Urinary bladder (tissue), 4 donors: Measurements from ENCODE around the gene PDXK. TPM values are rescaled to one million over a fixed set of nuclear protein-coding genes. Genes with fewer than 3 reads are reported as not detected.
"Not testable (repeated sequence)": the region's sequence is repeated elsewhere in the genome, so short reads cannot be mapped to it uniquely, and the experiment has no call there.

Experiments
- DNase-seq: peaks from one replicate; pipeline ENCODE4 v3.0.0-alpha.2; 2015; ENCODE audit errors: extremely low spot score
- H3K27ac ChIP-seq: one replicate; pipeline ENCODE4 v1.5.1; 2013; ENCODE audit warnings: low read depth, mild to moderate bottlenecking, moderate library complexity
- H3K36me3 ChIP-seq: one replicate; pipeline ENCODE4 v1.6.1; 2013; ENCODE audit warnings: mild to moderate bottlenecking, moderate library complexity; ENCODE audit not compliant: insufficient read depth
- H3K4me1 ChIP-seq: one replicate; pipeline ENCODE4 v1.6.1; 2013; ENCODE audit warnings: mild to moderate bottlenecking, moderate library complexity; ENCODE audit not compliant: insufficient read depth
- H3K4me3 ChIP-seq: one replicate; pipeline ENCODE4 v1.5.1; 2013; ENCODE audit warnings: low read depth, low read length
- WGBS: extraction: QIAGEN DNeasy Blood & Tissue Kit; methylation state at CpG from one replicate; pipeline ENCODE4 v1.1.7; 2013; 5-methylcytosine and 5-hydroxymethylcytosine counted together
- polyA plus RNA-seq: library from polyadenylated mRNA; stranded (reverse); fragments of 200-250 nt; gene quantifications from one replicate; pipeline ENCODE4 v1.2.3, GENCODE V29; 2013
- total RNA-seq: library from RNA; depleted of rRNA; stranded (reverse); fragments of >200 nt; gene quantifications from one replicate; pipeline ENCODE4 v1.2.3, GENCODE V29; 2014
- donor health status: healthy with polysubstance abuse.
- donor health status: healthy.

PDXK gene
- total and polyA plus RNA-seq, 2 donors = 30.8 to 34.1 TPM

GRCh38 chr21:43690346-43690745 lies 28.6 kb upstream of the PDXK start:
- no peak overlapping the region for H3K27ac ChIP-seq
- peaks cover 4% of the 10 kb centered on the region for H3K36me3 ChIP-seq
- DNase-seq = no peak
- H3K4me1 ChIP-seq = no peaks in the 10 kb centered on the region
- H3K4me3 ChIP-seq = no peak overlapping the region
- 94% methylated on average over 7 of the region's 7 CpGs for WGBS

GRCh38 chr21:43691086-43691795 lies 27.7 kb upstream of the PDXK start:
- no peak for DNase-seq
- no peak overlapping the region for H3K4me3 ChIP-seq
- H3K36me3 ChIP-seq = peaks cover 5% of the 10 kb centered on the region
- H3K27ac ChIP-seq = no peak overlapping the region
- no peaks in the 10 kb centered on the region for H3K4me1 ChIP-seq
- WGBS = 94% methylated on average over 25 of the region's 25 CpGs

GRCh38 chr21:43691801-43692200 lies 27.1 kb upstream of the PDXK start:
- WGBS = 95% methylated on average over 10 of the region's 10 CpGs
- Histone ChIP-seq H3K36me3 (peaks cover 6% of the 10 kb centered on the region), H3K27ac (no peak overlapping the region)

GRCh38 chr21:43692949-43693348 lies 26.0 kb upstream of the PDXK start:
- H3K27ac ChIP-seq = no peak overlapping the region
- 91% methylated on average over 8 of the region's 8 CpGs for WGBS
- no peaks in the 10 kb centered on the region for H3K4me1 ChIP-seq
- H3K4me3 ChIP-seq = no peak overlapping the region
- peaks cover 6% of the 10 kb centered on the region for H3K36me3 ChIP-seq
- no peak for DNase-seq

More at GRCh38 chr21:43691801-43692200, 27.1 kb upstream of the PDXK start:
- Histone ChIP-seq H3K4me1 (no peaks in the 10 kb centered on the region), H3K4me3 (no peak overlapping the region)
- DNase-seq = no peak

- Histone ChIP-seq H3K4me3 (no peak overlapping the region), H3K36me3 (peaks cover 6% of the 10 kb centered on the region), H3K4me1 (no peaks in the 10 kb centered on the region), H3K27ac (no peak overlapping the region)
- WGBS = 94% methylated on average over 23 of the region's 23 CpGs
- no peak for DNase-seq
Measured at GRCh38 chr21:43693981-43694380, 24.9 kb upstream of the PDXK start.

- peaks cover 6% of the 10 kb centered on the region for H3K36me3 ChIP-seq
Measured at GRCh38 chr21:43694437-43695079, 24.4 kb upstream of the PDXK start.

GRCh38 chr21:43696214-43696613 lies 22.7 kb upstream of the PDXK start:
- Histone ChIP-seq H3K4me1 (no peaks in the 10 kb centered on the region), H3K27ac (no peak overlapping the region), H3K4me3 (no peak overlapping the region), H3K36me3 (peaks cover 6% of the 10 kb centered on the region)
- WGBS = 93% methylated on average over 17 of the region's 17 CpGs
- no peak for DNase-seq

More at GRCh38 chr21:43694437-43695079, 24.4 kb upstream of the PDXK start:
- Histone ChIP-seq H3K4me3 (no peak overlapping the region), H3K27ac (no peak overlapping the region), H3K4me1 (no peaks in the 10 kb centered on the region)
- WGBS = 90% methylated on average over 27 of the region's 27 CpGs
- DNase-seq = no peak

DNA sequence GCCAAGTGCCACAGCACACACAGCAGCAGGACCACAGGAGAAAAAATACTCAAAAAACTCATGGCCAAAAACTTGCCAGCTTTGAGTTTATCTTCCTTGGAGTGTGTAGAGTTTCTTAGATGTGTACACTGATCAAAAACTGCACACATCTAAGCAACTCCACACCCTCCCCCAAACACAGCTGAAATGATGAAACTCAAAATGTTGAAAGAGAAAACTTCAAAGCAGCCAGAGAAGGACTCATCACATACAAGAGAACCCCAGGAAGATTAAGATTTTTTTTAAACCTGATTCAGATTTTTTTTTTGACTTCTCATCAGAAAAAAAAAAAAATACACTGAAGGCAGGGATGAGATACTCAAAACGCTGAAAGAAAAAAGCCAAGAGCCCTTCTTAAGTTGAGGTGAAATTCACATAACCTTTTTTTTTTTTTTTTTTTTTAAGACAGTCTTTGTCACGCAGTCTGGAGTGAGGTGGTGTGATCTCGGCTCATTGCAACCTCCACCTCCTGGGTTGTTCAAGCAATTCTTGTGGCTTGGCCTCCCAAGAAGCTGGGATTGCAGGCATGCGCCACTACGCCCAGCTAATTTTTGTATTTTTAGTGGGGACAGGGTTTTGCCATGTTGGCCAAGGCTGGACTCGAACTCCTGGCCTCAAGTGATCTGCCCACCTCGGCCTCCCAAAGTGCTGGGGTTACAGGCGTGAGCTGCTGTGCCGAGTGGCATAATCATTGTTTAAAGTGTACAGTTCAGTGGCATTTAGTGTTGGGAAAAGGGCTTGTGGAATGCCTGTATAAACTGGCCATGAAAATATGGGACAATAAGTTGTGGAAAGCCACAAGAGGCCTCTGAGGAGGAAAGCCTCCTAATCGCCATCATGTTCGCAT lies 20.9 kb upstream of the PDXK start:
- WGBS = 89% methylated on average over 11 of the region's 11 CpGs
- no peaks in the 10 kb centered on the region for H3K4me1 ChIP-seq
- no peak for DNase-seq
- no peak overlapping the region for H3K4me3 ChIP-seq
- peaks cover 6% of the 10 kb centered on the region for H3K36me3 ChIP-seq
- H3K27ac ChIP-seq = no peak overlapping the region

DNA sequence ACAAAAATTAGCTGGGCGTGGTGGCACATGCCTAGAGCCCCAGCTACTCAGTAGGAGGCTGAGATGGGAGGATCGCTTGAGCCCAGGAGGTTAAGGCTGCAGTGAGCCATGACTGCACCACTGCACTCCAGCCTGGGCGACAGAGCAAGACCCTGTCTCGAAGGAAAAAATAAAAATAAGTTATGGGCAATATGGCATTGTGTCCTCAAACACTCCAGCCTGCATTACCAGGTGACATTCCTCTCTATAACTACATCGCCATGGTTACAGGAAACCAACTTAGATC lies 19.5 kb upstream of the PDXK start:
- not testable (repeated sequence) for H3K36me3 ChIP-seq, H3K4me3 ChIP-seq, H3K27ac ChIP-seq, DNase-seq, H3K4me1 ChIP-seq
- 92% methylated on average over 5 of the region's 5 CpGs for WGBS

DNA sequence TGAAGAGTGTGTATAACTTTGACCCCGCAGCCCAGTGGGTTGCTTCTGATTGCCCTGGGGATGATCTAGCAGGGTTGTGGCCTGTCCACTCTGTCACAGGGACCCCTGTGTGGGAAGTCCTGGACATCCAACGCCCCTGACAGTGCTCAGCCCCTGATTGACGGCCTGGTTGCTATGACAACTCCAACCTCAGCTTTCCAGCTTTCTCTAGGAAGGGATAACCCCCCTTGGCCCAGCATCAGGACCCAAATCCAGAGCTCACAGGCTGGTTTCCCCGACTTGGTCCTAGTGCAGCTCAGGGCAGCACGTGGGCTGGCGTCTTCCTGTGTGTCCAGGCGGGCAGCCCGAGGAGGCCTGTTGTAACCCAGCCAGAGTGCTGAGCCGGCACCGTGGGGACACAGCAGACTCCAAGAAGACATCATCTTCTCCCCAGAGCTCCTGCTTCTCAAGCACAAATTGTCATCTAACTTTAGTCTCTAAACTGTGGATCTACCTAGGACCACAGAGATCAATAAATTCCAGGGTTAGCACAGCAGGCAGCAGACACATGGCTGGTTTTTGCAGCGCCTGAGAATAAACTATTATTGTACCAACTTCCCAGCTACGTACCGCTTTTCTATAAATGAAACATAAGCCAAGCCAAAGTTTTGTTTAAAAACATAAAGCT lies 18.9 kb upstream of the PDXK start:
- no peak overlapping the region for H3K27ac ChIP-seq
- 69% methylated on average over 13 of the region's 13 CpGs for WGBS
- no peaks in the 10 kb centered on the region for H3K4me1 ChIP-seq
- no peak overlapping the region for H3K4me3 ChIP-seq
- peaks cover 1% of the 10 kb centered on the region for H3K36me3 ChIP-seq
- no peak for DNase-seq

DNA sequence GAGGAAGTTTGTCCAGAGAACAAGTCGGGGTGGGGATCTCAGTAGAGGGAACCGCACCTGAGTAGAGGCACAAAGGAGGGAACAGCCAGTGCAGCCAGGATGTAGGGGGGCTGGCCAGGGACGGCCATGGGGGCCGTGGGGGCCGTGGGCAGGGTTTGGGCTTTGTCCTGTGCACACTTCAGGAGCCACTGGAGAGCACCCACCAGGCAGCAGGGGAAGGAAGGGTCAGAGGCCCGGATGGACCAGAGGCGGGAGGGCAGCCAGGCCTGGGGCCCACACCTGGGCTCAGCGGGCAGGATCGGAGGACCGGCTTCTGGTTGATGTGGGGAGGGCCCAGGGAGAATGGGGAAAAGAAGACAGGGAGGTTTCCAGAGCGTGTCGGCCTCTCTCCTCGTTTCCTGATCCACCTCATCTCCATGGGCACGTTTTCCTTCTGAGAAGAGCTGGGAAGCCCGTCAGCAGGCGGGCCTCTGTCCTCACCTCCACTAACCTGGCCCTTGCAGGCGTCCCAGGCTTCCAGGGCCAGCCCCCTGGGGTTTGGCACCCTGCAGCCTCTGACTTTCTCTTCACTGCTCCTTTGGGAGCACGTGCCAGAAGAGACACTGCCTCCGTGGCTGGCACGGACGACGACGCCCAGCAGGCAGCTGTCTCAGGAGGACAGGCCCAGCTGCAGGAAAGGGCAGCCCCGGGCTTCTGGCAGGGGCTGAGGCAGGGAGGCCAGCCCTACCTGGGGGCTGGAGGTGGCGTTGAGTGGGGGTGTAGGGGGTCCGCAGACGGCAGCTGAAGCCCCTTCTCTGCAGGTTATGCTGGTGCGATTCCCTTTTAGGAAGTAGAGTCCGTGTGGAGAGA lies 16.8 kb upstream of the PDXK start:
- Histone ChIP-seq H3K4me1 (no peaks in the 10 kb centered on the region), H3K27ac (no peak overlapping the region), H3K36me3 (no peaks in the 10 kb centered on the region), H3K4me3 (no peak overlapping the region)
- no peak for DNase-seq
- WGBS = 65% methylated on average over 29 of the region's 29 CpGs

GRCh38 chr21:43702785-43703034 lies 16.2 kb upstream of the PDXK start:
- 57% methylated on average over 12 of the region's 12 CpGs for WGBS
- Histone ChIP-seq H3K4me3 (no peak overlapping the region), H3K27ac (no peak overlapping the region)

More at GRCh38 chr21:43702785-43703034, 16.2 kb upstream of the PDXK start:
- H3K4me1 ChIP-seq = no peaks in the 10 kb centered on the region
- no peaks in the 10 kb centered on the region for H3K36me3 ChIP-seq
- DNase-seq = no peak
